HepG2 (cell line): ENCODE results near the gene CACNG7. TPM values are rescaled to one million over a fixed set of nuclear protein-coding genes. Genes with fewer than 3 reads are reported as not detected.

Experiments used
- GABPA ChIP-seq, 2 experiments: IDR thresholded peaks; 2 replicates each; pipeline ENCODE4 v1.6.1; 2011 to 2016; ENCODE audit warnings: low read depth in 2 of 2, low read length in 1 of 2, missing biosample characterization in 1 of 2, missing genetic modification characterization in 1 of 2
- HOXA3 ChIP-seq: sonication (generic); formaldehyde crosslinking; IDR thresholded peaks from 2 replicates; pipeline ENCODE4 v1.5.0; 2020; ENCODE audit warnings: missing genetic modification reagents
- KAT8 ChIP-seq: IDR thresholded peaks from 2 replicates; pipeline ENCODE4 v1.6.1; 2016; ENCODE audit warnings: missing genetic modification reagents, missing compliant biosample characterization
- RAD21 ChIP-seq: fragments of 450-650 bp; formaldehyde crosslinking; IDR thresholded peaks from 2 replicates; pipeline ENCODE4 v1.5.0; 2020; ENCODE audit warnings: mild to moderate bottlenecking
- TEAD2 ChIP-seq: sonication (generic); formaldehyde crosslinking; IDR thresholded peaks from 2 replicates; pipeline ENCODE4 v1.9.0; 2021; ENCODE audit warnings: missing genetic modification reagents
- ZNF724P ChIP-seq: sonication (generic); formaldehyde crosslinking; IDR thresholded peaks from 2 replicates; pipeline ENCODE4 v1.8.0; 2022; ENCODE audit warnings: missing genetic modification reagents, borderline replicate concordance
- ZSCAN29 ChIP-seq: sonication (generic); formaldehyde crosslinking; conservative IDR thresholded peaks from 2 replicates; pipeline ENCODE4 v1.4.0; 2020; ENCODE audit warnings: mild to moderate bottlenecking, missing genetic modification reagents
- polyA plus RNA-seq, 8 experiments: library from polyadenylated mRNA; depleted of rRNA in 3 of 8; stranded (reverse) in 7 of 8; unstranded in 1 of 8; fragments of >200 nt; fragmentation: Illumina TruSeq in 4 of 8; extraction: Trizol in 4 of 8; gene quantifications; 2 replicates each; pipeline versions ENCODE4 v1.2.1 to v1.2.3, GENCODE V29; 2011 to 2016; ENCODE audit warnings: low read depth in 4 of 8, missing spikeins in 1 of 8, mixed read lengths in 1 of 8; ENCODE audit not compliant: insufficient read depth in 1 of 8
- total RNA-seq, 5 experiments: library from RNA; depleted of rRNA; stranded (reverse); fragments of >200 nt; fragmentation: Illumina TruSeq; extraction: Trizol; gene quantifications; 2 replicates each; pipeline ENCODE4 v1.2.3, GENCODE V29; 2016; ENCODE audit warnings: low read depth in 1 of 5
- TF ChIP-seq, protein P1 (sequence below): sonication (generic); formaldehyde crosslinking; IDR thresholded peaks from 2 replicates; pipeline ENCODE4 v1.4.0; 2020; ENCODE audit warnings: missing genetic modification reagents, borderline replicate concordance

The CACNG7 gene
- total and polyA plus RNA-seq, 2 of the 13 experiments (the other 11 are each of a cell fraction or from before 2014, with no cell fraction given), result not detected

DNA sequence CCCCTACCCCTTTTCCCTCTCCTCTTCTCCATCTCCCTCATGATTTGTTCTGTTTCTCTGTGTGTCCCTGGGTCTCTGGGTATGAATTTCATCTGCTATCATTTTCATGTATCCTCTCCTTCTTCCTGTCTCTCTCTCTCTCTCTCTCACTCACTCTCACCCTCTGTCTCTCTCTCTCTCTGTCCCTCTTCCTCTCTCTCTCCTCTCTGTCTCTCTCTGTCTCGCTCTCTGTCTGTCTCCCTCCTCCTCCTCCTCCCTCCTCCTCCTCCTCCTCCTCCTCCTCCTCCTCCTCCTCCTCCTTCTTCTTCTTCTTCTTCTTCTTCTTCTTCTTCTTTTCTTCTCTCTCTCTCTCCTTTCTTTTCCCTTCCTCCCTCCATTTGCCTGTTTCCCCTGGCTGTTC is 3.3 kb upstream of the CACNG7 start (continued):
- TF ChIP-seq, protein P1, sequence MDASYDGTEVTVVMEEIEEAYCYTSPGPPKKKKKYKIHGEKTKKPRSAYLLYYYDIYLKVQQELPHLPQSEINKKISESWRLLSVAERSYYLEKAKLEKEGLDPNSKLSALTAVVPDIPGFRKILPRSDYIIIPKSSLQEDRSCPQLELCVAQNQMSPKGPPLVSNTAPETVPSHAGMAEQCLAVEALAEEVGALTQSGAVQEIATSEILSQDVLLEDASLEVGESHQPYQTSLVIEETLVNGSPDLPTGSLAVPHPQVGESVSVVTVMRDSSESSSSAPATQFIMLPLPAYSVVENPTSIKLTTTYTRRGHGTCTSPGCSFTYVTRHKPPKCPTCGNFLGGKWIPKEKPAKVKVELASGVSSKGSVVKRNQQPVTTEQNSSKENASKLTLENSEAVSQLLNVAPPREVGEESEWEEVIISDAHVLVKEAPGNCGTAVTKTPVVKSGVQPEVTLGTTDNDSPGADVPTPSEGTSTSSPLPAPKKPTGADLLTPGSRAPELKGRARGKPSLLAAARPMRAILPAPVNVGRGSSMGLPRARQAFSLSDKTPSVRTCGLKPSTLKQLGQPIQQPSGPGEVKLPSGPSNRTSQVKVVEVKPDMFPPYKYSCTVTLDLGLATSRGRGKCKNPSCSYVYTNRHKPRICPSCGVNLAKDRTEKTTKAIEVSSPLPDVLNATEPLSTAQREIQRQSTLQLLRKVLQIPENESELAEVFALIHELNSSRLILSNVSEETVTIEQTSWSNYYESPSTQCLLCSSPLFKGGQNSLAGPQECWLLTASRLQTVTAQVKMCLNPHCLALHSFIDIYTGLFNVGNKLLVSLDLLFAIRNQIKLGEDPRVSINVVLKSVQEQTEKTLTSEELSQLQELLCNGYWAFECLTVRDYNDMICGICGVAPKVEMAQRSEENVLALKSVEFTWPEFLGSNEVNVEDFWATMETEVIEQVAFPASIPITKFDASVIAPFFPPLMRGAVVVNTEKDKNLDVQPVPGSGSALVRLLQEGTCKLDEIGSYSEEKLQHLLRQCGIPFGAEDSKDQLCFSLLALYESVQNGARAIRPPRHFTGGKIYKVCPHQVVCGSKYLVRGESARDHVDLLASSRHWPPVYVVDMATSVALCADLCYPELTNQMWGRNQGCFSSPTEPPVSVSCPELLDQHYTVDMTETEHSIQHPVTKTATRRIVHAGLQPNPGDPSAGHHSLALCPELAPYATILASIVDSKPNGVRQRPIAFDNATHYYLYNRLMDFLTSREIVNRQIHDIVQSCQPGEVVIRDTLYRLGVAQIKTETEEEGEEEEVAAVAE, result no peak
- TF ChIP-seq HOXA3 (CRISPR knock-in tag) (no peak), KAT8 (CRISPR knock-in tag) (no peak), GABPA (IDR thresholded peaks at IDR 0.05; ENCODE audit: low read depth, low read length) (no peak), GABPA (CRISPR knock-in tag; IDR thresholded peaks at IDR 0.05; ENCODE audit: low read depth) (no peak), RAD21 (CRISPR knock-in tag) (no peak), ZNF724P (CRISPR knock-in tag) (no peak), ZSCAN29 (no peak), TEAD2 (CRISPR knock-in tag) (no peak)
